SK-N-SH (cell line): ENCODE data around the gene B4GALNT1. TPM values are rescaled to one million over a fixed set of nuclear protein-coding genes. Genes with fewer than 3 reads are reported as not detected.
"Not testable (repeated sequence)": the region's sequence is repeated elsewhere in the genome, so short reads cannot be mapped to it uniquely, and the experiment has no call there.

Experiments
- CTCF ChIA-PET: fragments of 300-600, 350-600 bp; formaldehyde crosslinking; extraction: SDS; loops from one replicate; lab custom pipeline; 2021; lab: Yijun Ruan, JAX
- POLR2A ChIA-PET: fragments of 350-600 bp; sonication (Branson Sonifier 250); formaldehyde crosslinking; extraction: SDS; loops from one replicate; lab custom pipeline; 2020; ENCODE audit warnings: antibody characterized with exemption, inconsistent platforms; lab: Yijun Ruan, JAX
- DNase-seq: peaks from one replicate; pipeline ENCODE4 v3.0.0; 2012
- H2AFZ ChIP-seq: fragments of 200-600 bp; sonication (generic); 2 replicates; pipeline ENCODE4 v1.8.1; 2016; ENCODE audit warnings: antibody characterized with exemption, mild to moderate bottlenecking, low read depth
- H3F3A ChIP-seq: fragments of 200-600 bp; sonication (generic); replicated peaks from 2 replicates; pipeline ENCODE3; 2016; ENCODE audit warnings: antibody characterized with exemption, mild to moderate bottlenecking; ENCODE audit not compliant: insufficient read depth
- H3K27ac ChIP-seq, 2 experiments: fragments of 200-500 bp in 1 of 2; fragments of 200-600 bp in 1 of 2; sonication (Bioruptor generic) in 1 of 2; sonication (generic), shearing (Covaris generic) in 1 of 2; 2 replicates each; pipeline versions ENCODE4 v1.5.1 to v1.6.1; 2014 to 2016; ENCODE audit warnings: low read depth in 2 of 2, inconsistent platforms in 1 of 2, low read length in 1 of 2, mild to moderate bottlenecking in 1 of 2, mixed read lengths in 1 of 2
- H3K27me3 ChIP-seq: fragments of 200-600 bp; sonication (generic), shearing (Covaris generic); 2 replicates; pipeline ENCODE4 v1.6.1; 2016; ENCODE audit warnings: mixed run types; ENCODE audit not compliant: insufficient read depth
- H3K36me3 ChIP-seq, 2 experiments: fragments of 200-500 bp in 1 of 2; fragments of 200-600 bp in 1 of 2; sonication (Bioruptor generic) in 1 of 2; sonication (generic) in 1 of 2; replicated peaks in 1 of 2; 2 replicates each; pipeline versions ENCODE3 to v1.5.1; 2014 to 2016; ENCODE audit warnings: low read length in 1 of 2, mild to moderate bottlenecking in 1 of 2; ENCODE audit not compliant: insufficient read depth in 2 of 2, control insufficient read depth in 1 of 2
- H3K4me1 ChIP-seq, 2 experiments: fragments of 200-500 bp in 1 of 2; fragments of 200-600 bp in 1 of 2; sonication (Bioruptor generic) in 1 of 2; sonication (generic), shearing (Covaris generic) in 1 of 2; 2 replicates each; pipeline versions ENCODE4 v1.5.1 to v1.6.1; 2014 to 2016; ENCODE audit warnings: low read depth in 1 of 2, low read length in 1 of 2, mixed run types in 1 of 2; ENCODE audit not compliant: insufficient read depth in 2 of 2, control insufficient read depth in 1 of 2
- H3K4me2 ChIP-seq: fragments of 200-600 bp; sonication (generic), shearing (Covaris generic); 2 replicates; pipeline ENCODE4 v1.6.1; 2017; ENCODE audit warnings: mixed run types
- H3K4me3 ChIP-seq, 2 experiments: fragments of 200-500 bp in 1 of 2; fragments of 200-600 bp in 1 of 2; sonication (Bioruptor generic) in 1 of 2; sonication (generic), shearing (Covaris generic) in 1 of 2; 2 replicates each; pipeline versions ENCODE4 v1.5.1 to v1.8.1; 2014 to 2016; ENCODE audit warnings: low read depth in 2 of 2, inconsistent platforms in 1 of 2, low read length in 1 of 2, mild to moderate bottlenecking in 1 of 2, mixed read lengths in 1 of 2, moderate library complexity in 1 of 2
- H3K79me2 ChIP-seq: fragments of 200-600 bp; sonication (generic); 2 replicates; pipeline ENCODE4 v1.8.1; 2017; ENCODE audit warnings: mild to moderate bottlenecking; ENCODE audit not compliant: insufficient read depth
- H3K9ac ChIP-seq: fragments of 200-600 bp; sonication (generic); 2 replicates; pipeline ENCODE4 v1.6.1; 2017; ENCODE audit warnings: mixed run types
- H3K9me2 ChIP-seq: fragments of 200-600 bp; sonication (generic); 2 replicates; pipeline ENCODE4 v1.6.1; 2017; ENCODE audit warnings: mixed run types
- H3K9me3 ChIP-seq: fragments of 200-600 bp; sonication (generic); 2 replicates; pipeline ENCODE4 v1.6.1; 2017; ENCODE audit warnings: mixed run types, mild to moderate bottlenecking, moderate library complexity
- H4K20me1 ChIP-seq: fragments of 200-600 bp; sonication (generic); 2 replicates; pipeline ENCODE4 v1.6.1; 2017; ENCODE audit warnings: mild to moderate bottlenecking, mixed run types; ENCODE audit not compliant: insufficient read depth
- EP300 ChIP-seq, 2 experiments: IDR thresholded peaks; 2 replicates each; pipeline versions ENCODE4 v1.4.0 to v1.6.1; 2012; ENCODE audit warnings: borderline replicate concordance in 1 of 2, low read depth in 1 of 2, low read length in 1 of 2
- EZH2phosphoT487 ChIP-seq: fragments of 200-600 bp; sonication (generic); IDR thresholded peaks from 2 replicates; pipeline ENCODE4 v1.6.1; 2017; ENCODE audit warnings: low read depth, mixed run types, mild to moderate bottlenecking, antibody characterized with exemption, moderate library complexity, borderline replicate concordance
- GABPA ChIP-seq: IDR thresholded peaks from 2 replicates; pipeline ENCODE4 v1.4.0; 2012; ENCODE audit warnings: low read depth, mild to moderate bottlenecking
- IRF3 ChIP-seq: fragments of 150-350 bp; IDR thresholded peaks from 2 replicates; pipeline ENCODE4 v1.6.1; 2016; ENCODE audit warnings: mild to moderate bottlenecking, low read depth, low read length
- JUND ChIP-seq: IDR thresholded peaks from 2 replicates; pipeline ENCODE4 v1.4.0; 2012
- NRF1 ChIP-seq: IDR thresholded peaks from 2 replicates; pipeline ENCODE4 v1.6.1; 2012; ENCODE audit warnings: low read depth, mild to moderate bottlenecking, low read length
- RCOR1 ChIP-seq: fragments of 150-350 bp; IDR thresholded peaks from 2 replicates; pipeline ENCODE4 v1.6.1; 2017; ENCODE audit warnings: antibody characterized with exemption, low read length
- REST ChIP-seq: IDR thresholded peaks from 2 replicates; pipeline ENCODE4 v1.6.1; 2012; ENCODE audit warnings: mild to moderate bottlenecking, low read depth, low read length, moderate library complexity
- RXRA ChIP-seq: IDR thresholded peaks from 2 replicates; pipeline ENCODE4 v1.4.0; 2012; ENCODE audit warnings: low read depth, mild to moderate bottlenecking, borderline replicate concordance
- SMC3 ChIP-seq: IDR thresholded peaks from 2 replicates; pipeline ENCODE4 v1.6.1; 2012; ENCODE audit warnings: low read depth, low read length, improper control_type of control experiment
- USF2 ChIP-seq: fragments of 150-350 bp; IDR thresholded peaks from 2 replicates; pipeline ENCODE4 v1.6.1; 2017; ENCODE audit warnings: antibody characterized with exemption, low read length, low read depth, borderline replicate concordance
- YY1 ChIP-seq: IDR thresholded peaks from 2 replicates; pipeline ENCODE4 v1.4.0; 2012; ENCODE audit warnings: low read depth, mild to moderate bottlenecking
- WGBS: methylation state at CpG from one replicate; pipeline ENCODE4 v1.1.6; 2017; ENCODE audit warnings: low lambda C conversion rate; 5-methylcytosine and 5-hydroxymethylcytosine counted together
- polyA plus RNA-seq, 3 experiments: library from polyadenylated mRNA; depleted of rRNA; stranded (reverse); fragments of >200 nt; gene quantifications; 2 replicates each; pipeline ENCODE4 v1.2.3, GENCODE V29; 2012
- TF ChIP-seq, protein P1 (sequence below): IDR thresholded peaks from 2 replicates; pipeline ENCODE4 v1.4.0; 2012; ENCODE audit warnings: low read depth

The B4GALNT1 gene
- polyA plus RNA-seq, 1 of the 3 experiments (the other 2 are of a cell fraction), result 5.3 TPM

GRCh38 chr12:57657744-57658143 lies 24.7 kb upstream of the B4GALNT1 start (continued):
- no peak for TF ChIP-seq RCOR1
- no peak for TF ChIP-seq USF2
- no peak for TF ChIP-seq GABPA
- TF ChIP-seq EP300 (IDR thresholded peaks at IDR 0.05; ENCODE audit: borderline replicate concordance in 1 of 2, low read depth in 1 of 2, low read length in 1 of 2), result no peak

GRCh38 chr12:57656408-57656807 lies 23.4 kb upstream of the B4GALNT1 start:
- H3F3A ChIP-seq, H3K27ac ChIP-seq, H3K4me3 ChIP-seq, H3K79me2 ChIP-seq, H3K9me2 ChIP-seq, H3K27me3 ChIP-seq, H3K4me1 ChIP-seq, H2AFZ ChIP-seq, H4K20me1 ChIP-seq, H3K4me2 ChIP-seq, H3K9ac ChIP-seq, DNase-seq, H3K9me3 ChIP-seq, H3K36me3 ChIP-seq, POLR2A ChIA-PET: not testable (repeated sequence)
- CTCF ChIA-PET, result interaction anchor here (0.6 to 3.4 kb wide), 5 partner anchors 15 to 73 kb away, joined by 3 to 15 read pairs (median 5); partner anchors contain the start of genes B4GALNT1 and PIP4K2C
- 47% methylated on average over 3 of the region's 4 CpGs for WGBS

GRCh38 chr12:57655541-57656240 lies 22.7 kb upstream of the B4GALNT1 start:
- Histone ChIP-seq H2AFZ (no peak overlapping the region), H3K27ac (no peak overlapping the region), H3K4me3 (no peak overlapping the region), H3K9me3 (no peaks in the 10 kb centered on the region; the same call in 1 of the 2 replicates), H3K36me3 (no peaks in the 10 kb centered on the region), H3K9ac (no peak overlapping the region), H3K79me2 (no peaks in the 10 kb centered on the region), H3K4me1 (no peaks in the 10 kb centered on the region), H3K9me2 (no peaks in the 10 kb centered on the region), H3K4me2 (no peak overlapping the region), H3F3A (no peaks in the 10 kb centered on the region), H4K20me1 (no peaks in the 10 kb centered on the region), H3K27me3 (0 out of 2 replicates have a peak, but pooled peaks cover 5% of the 10 kb centered on the region)
- no peak for TF ChIP-seq RXRA
- TF ChIP-seq YY1, result no peak
- TF ChIP-seq JUND, result no peak
- 32% methylated on average over 9 of the region's 23 CpGs for WGBS
- no peak for DNase-seq
- CTCF ChIA-PET, result interaction anchor here (0.9 to 3.4 kb wide), 3 partner anchors 23 to 160 kb away, joined by 3 to 15 read pairs (median 5); partner anchors contain the start of gene B4GALNT1
- POLR2A ChIA-PET, result interaction anchor here (0.6 to 0.7 kb wide), 3 partner anchors 8 to 71 kb away, joined by 3 read pairs; no protein-coding TSS in a partner anchor

DNA sequence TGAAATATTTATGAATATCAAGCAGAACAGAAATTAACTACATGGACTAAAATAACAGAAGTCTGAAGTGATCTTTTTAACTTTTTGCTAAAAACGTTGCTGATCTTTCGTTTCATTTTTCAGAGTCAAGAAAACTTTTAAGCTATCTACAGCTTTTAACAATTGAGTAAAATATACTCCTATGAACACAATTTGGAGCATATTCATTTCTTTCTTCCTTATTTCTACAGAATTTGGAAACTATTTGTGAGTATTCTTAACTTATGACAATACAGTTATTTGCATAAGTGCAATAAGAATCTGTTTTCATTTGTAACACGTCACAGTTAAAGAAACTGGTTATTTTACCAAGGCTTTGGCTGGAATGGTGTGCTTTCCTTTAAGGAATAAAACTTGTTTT lies 21.0 kb upstream of the B4GALNT1 start:
- Histone ChIP-seq H3K9me2 (no peaks in the 10 kb centered on the region), H3K9ac (no peak overlapping the region), H3F3A (no peaks in the 10 kb centered on the region), H3K27ac (no peak overlapping the region), H3K27me3 (0 out of 2 replicates have a peak, but pooled peaks cover 4% of the 10 kb centered on the region), H3K36me3 (no peaks in the 10 kb centered on the region), H3K79me2 (no peaks in the 10 kb centered on the region), H2AFZ (no peak overlapping the region), H3K4me2 (no peak overlapping the region), H4K20me1 (no peaks in the 10 kb centered on the region), H3K4me1 (no peaks in the 10 kb centered on the region), H3K4me3 (no peak overlapping the region), H3K9me3 (no peaks in the 10 kb centered on the region; the same call in 1 of the 2 replicates)
- DNase-seq, result no peak
- TF ChIP-seq EZH2phosphoT487 (no peak), JUND (no peak), SMC3 (no peak), REST (no peak), NRF1 (no peak), IRF3 (no peak)
- TF ChIP-seq, protein P1, sequence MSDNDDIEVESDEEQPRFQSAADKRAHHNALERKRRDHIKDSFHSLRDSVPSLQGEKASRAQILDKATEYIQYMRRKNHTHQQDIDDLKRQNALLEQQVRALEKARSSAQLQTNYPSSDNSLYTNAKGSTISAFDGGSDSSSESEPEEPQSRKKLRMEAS, result no peak
- 4% methylated on average over 3 of the region's 3 CpGs for WGBS
- POLR2A ChIA-PET, result no interaction called here
- CTCF ChIA-PET, result no interaction called here
